Measurements from ENCODE around the gene CXorf38.

CXorf38 gene
- 80.9 to 116 reads per million in 2 donors for total RNA-seq

DNA sequence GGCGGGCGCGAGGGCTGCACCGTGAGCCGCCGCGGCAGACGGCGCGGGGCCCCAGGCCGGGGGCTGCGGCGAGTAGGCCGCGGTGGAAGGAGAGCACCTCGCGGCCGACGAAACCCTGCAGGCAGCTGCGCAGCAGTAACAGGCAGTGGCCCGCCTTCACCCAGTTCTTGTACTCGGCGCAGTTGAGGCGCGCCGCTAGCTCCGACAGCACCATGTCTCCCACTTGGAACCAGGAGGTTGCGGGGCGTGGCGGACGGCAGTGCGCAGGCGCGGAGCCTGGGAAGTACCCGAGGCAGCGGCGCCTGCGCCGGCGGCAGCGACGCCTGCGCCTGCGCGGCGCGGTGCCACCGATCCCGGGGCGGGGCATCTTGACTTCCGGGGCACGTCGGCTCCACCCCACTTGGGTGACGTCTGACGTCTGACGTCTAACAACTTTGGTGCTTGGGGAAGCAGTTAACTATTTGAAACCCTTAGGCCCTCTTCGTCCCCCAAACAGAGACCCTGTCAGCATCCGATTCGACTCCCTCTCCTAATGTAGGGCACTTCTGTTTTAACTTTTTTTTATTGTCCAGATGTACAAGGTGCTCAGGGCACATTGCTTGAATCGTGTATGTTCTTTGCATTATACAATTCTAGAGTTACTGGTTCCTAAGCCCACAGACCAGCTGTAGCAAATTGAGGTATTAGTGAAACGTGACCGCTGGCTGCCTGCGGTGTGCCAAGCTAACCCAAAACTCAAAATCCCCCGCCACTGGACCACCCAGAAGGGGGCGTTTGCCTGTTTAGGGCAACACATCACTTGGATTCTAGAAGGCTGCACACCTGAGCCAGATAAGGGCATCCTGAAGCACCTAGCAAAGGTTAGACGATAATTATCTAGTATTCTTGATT, at the start of gene CXorf38:
Gene CXorf38, minus strand, starts transcription at position 255 of the 891 bp plus-strand sequence. Its CDS starts 41 bp downstream, at position 214.
- peak; percentile 96 for DNase-seq

- no peak for DNase-seq
These were observed 47.4 kb upstream of the CXorf38 start for GRCh38 chrX:40694802-40695201.

GRCh38 chrX:40688929-40689328, 41.6 kb upstream of the CXorf38 start:
- no peak for DNase-seq

DNA sequence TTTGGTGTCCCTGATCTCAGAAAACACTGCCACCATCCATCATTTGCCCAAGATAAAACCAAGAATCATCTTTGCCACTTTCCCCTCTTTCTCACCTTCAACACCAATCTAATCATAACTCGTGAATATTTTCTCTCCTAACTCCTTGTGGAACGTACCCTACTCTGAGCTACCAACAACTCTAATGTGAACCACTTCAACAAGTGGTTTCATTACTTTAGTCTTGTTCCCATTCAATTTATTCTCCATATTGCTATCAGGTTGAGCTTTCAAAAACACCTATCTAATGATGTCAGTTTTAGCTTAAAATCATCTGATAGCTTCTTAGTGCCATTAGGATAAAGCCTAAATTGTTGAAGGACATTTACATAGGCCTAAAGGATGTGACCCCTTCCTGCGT, 39.8 kb upstream of the CXorf38 start:
- no peak for DNase-seq

DNA sequence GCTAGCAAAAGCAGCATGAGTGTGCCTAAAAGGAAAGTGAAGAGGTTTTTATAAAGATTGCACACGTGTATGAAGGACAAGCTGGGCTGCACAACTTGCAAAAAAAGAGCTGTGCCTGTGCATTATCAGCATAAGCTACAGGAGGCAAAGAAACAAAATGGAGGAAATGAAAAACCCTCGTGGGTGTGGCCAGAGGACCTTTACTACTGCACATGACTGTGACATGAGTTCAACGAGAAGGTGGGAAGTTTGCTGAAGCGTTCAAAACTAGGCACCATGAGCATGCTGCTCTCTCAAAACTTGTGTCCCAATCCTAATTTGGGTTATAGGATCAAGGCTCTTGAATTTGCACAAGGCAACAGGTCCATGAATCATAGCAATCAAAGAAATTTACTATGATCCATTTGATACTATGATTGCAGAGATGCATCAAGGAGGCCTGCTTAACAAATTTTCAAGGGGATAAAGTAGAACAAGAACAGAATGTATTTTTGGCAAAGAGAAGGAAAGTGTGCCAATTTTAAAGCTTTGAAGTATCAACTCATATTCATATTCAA, 38.1 kb upstream of the CXorf38 start:
- no peak for DNase-seq

GRCh38 chrX:40684092-40684491, 36.7 kb upstream of the CXorf38 start:
- DNase-seq = no peak

GRCh38 chrX:40683245-40683644, 35.9 kb upstream of the CXorf38 start:
- DNase-seq = no peak

GRCh38 chrX:40671126-40671525, 23.8 kb upstream of the CXorf38 start:
- DNase-seq = no peak

DNA sequence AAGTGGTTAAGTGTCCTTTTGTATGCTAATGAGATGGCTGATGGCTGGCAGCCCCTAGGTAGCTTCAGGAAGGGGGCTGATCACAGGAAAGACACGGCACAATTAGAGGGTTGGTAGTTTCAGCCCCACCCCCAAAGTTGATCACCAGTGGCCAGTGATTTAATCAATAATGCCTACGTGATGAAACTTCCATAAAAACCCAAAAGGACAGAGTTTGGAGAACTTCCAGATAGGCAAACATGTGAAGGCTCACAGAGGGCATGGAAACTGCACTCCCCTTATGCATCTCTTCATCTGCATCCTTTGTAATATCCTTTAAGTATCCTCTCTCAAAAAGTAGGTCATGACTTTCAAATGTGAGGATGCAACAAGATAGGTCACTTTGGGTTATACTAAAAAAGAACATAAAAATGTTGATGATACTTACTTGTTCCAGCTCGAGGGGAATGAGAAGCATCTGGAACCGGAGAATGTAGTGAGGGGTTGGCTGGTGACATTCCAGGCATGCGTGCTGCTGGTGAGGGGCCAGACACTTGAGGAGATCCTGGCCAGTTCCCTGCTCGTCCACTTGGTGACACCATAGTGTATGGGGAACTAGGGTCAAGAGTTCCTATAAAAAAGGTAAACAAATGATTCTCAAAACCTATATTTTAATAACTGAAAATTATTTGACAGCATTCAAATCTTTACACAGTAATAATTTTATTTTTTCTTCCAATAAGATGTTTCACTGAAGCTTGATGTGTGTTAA, 16.7 kb upstream of the CXorf38 start:
- DNase-seq = no peak

DNA sequence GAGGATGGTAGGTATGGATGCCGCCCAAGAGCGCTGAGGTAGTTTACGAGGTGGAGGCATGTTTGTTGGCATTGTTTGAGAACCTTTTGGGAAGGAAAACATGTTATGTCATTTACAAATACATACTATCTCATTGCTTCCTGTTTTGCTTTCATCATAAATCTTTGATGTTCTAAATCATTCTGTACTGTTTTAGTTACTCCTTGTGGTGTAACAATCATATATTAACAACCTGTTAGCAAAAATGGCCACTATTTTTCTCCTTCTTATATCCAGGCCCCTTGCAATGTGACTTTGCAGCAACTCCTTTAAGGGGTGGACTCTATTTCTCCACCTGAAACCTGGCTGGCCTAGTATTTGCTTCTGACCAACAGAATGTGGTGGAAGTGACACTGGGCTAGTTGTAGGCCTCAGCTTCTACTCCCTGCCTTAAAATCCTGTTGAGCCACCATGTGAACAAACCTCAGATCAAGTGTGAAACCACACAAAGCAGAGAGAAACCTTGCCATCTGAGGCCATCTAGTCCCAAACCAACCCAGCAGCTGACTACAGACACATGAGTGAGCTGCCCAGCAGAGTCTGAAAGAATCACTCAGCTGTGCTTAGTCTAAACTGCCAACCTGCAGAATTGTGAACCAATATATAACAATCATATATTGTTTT, 15.8 kb upstream of the CXorf38 start:
- DNase-seq = no peak

- no peak for DNase-seq
These were observed 14.1 kb upstream of the CXorf38 start for GRCh38 chrX:40661489-40661888.

GRCh38 chrX:40660381-40660780, 13.0 kb upstream of the CXorf38 start:
- no peak for DNase-seq

DNA sequence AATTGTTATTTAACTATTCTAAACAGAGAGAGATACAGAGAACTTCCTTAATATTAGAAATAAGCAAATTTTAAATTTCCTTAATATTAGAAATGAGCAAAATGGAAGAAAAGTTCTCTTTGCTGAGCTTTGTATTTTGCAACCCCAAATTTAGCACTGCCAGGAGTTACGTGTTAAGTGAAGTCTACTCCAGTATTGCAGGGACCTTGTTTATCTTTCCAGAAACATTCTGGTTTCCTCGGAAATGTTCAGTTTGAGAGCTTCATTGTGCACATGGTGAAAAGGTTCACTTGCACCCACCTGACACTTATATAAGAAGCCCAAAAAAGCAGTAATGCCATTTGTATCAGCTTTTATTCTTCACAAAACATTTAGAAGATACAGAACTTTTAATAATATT, 6.2 kb upstream of the CXorf38 start:
- no peak for DNase-seq

- no peak for DNase-seq
These were observed 5.3 kb upstream of the CXorf38 start for GRCh38 chrX:40652664-40653063.

GRCh38 chrX:40651620-40652223, 4.4 kb upstream of the CXorf38 start:
- DNase-seq = no peak

- DNase-seq = peak; percentile 27
These were observed 663 bp downstream of the CXorf38 start for GRCh38 chrX:40646489-40647306.

- DNase-seq = no peak
These were observed 2.5 kb downstream of the CXorf38 start for GRCh38 chrX:40644821-40645358.

DNA sequence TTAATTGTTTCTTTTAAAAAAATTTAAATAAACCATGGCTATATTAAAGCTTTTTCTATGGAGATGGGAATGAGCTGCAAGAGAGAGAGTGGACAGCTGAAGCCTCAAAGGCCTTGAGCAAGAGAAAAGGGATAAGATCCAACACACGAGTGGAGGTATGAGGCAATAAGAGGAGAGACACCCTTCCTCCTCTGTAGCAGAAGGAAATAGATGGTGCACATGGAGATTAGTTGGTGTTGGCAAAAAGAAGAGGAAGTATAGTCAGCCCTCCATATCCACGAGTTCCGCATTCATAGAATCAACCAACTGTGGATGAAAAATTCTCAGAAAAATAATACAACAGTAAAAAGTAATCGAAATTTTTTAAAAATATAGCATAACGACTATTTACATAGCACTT, 3.2 kb downstream of the CXorf38 start:
- DNase-seq = no peak

DNA sequence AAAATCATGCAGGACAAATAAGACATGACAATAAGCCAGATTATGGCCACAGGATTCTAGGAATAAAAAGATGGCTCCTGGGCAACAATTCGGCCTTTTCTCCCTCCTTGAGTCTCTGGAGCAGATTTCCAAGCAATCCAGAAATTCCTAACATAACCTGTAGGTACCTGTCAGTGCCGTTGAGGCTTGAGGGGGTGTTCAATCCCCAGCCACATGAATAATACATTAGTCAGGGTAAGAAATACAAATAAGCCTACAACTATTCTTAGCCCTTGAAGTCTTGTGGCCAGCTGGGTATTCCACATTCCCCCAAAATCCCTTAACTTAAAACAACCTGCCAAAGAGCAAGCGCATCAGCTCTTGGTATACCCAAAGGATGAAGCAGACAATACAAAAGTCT, 9.7 kb downstream of the CXorf38 start:
- no peak for DNase-seq

- DNase-seq = no peak
These were observed 15.2 kb downstream of the CXorf38 start for GRCh38 chrX:40632199-40632598.

GRCh38 chrX:40628506-40628905, 18.9 kb downstream of the CXorf38 start:
- no peak for DNase-seq

Measured in activated gamma-delta T cell (primary cell).